Stimulated activated memory B cell treated with anti-CD40 and anti-IgM and Interleukin-4, amounts not matched to agents 10 μg/mL and 1 μg/mL and 100 μg/mL, for 72 hours (primary cell): ENCODE measurements around the gene MARF1.

Source experiments
- ATAC-seq: fragments of 150-1000 bp; cut with Tn5 transposase; 2 replicates; pipeline ENCODE4 v1.10.0; 2021
- H3K27ac Mint-ChIP-seq: one replicate; pipeline ENCODE4 v1.8.0; 2022; ENCODE audit warnings: mild to moderate bottlenecking, mixed read lengths
- H3K27me3 Mint-ChIP-seq: one replicate; pipeline ENCODE4 v1.8.0; 2022; ENCODE audit warnings: mixed read lengths
- H3K36me3 Mint-ChIP-seq: one replicate; pipeline ENCODE4 v1.8.0; 2022; ENCODE audit warnings: mixed read lengths
- H3K4me1 Mint-ChIP-seq: one replicate; pipeline ENCODE4 v1.8.0; 2022; ENCODE audit warnings: mixed read lengths
- H3K4me3 Mint-ChIP-seq: one replicate; pipeline ENCODE4 v1.8.0; 2022; ENCODE audit warnings: mild to moderate bottlenecking, moderate library complexity, mixed read lengths
- H3K9me3 Mint-ChIP-seq: one replicate; pipeline ENCODE4 v1.8.0; 2022; ENCODE audit warnings: mixed read lengths

Gene MARF1

DNA sequence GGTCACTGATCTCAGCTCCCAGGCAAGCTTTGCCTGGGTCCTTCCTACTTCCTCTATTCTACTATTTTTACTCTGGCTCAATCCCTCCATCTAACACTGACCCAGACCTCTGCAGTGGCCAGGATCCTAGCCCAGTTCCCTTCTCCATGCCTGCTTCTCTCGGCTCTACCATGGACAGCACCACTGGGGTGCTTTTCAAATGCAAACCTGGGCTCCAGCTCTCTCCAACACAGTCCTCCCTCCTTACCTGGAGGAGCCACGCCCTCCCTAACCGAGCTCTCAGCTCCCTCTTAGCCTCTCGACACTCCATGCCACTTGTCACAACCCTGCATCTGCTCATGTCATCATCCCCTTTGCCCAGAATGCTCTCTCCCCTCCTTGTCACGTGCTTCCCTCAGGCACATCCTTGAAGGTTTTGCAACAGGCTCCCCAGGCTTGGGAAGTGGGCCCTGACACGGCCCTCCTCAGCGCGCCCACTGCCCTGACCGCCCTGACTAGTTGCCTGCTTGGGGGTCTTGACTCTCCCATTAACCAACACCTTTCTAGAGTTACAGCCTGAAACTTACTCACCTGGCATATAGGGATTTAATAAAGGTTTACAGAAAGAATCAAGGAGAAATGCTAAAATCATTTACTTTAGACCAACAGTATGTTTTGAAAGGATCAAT lies 41.6 kb downstream of the MARF1 start:
- H3K27ac Mint-ChIP-seq, result peak overlapping the region; percentile 28
- no peaks in the 10 kb centered on the region for H3K27me3 Mint-ChIP-seq
- no peak for ATAC-seq
- no peak overlapping the region for H3K4me3 Mint-ChIP-seq
- no peaks in the 10 kb centered on the region for H3K9me3 Mint-ChIP-seq
- peaks cover 68% of the 10 kb centered on the region for H3K36me3 Mint-ChIP-seq
- H3K4me1 Mint-ChIP-seq, result peaks cover 11% of the 10 kb centered on the region

DNA sequence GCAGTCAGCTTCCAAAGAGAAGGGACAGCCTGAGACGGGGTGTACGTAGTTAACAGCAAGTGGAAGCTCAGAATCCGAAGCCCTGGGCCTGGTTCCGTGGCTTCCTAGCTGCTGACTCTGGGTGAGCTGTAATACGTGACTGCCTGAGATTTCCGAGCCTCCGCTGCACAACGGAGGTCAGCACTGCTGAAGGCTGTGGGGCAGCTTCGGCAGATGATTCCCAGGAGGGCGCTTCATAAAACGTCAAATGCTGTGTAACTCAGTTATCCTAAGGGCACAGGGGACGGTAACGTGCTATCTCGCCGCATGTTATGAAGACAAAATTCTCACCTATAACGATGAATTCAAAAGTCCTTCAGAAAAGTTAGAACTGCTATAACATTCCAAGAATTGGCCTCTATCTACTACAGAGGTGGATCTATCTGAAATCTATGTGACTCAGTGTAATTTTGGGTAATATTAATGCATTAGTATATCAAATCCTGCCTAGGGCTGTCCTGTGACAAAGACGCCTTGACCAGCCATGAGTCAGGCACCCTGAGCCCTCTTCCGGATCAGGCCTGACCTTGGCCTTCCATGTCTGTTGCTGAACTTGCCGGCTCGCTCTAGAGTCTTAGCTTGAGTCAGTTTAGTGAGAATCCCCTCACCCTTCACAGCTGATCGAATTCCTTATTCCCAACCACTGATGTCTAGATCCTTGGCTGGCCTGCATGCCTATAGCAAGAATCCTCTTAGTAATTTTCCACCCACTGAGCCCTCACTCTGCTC lies 43.5 kb downstream of the MARF1 start:
- no peak for ATAC-seq
- peaks cover 20% of the 10 kb centered on the region for H3K4me1 Mint-ChIP-seq
- H3K36me3 Mint-ChIP-seq, result peaks cover 77% of the 10 kb centered on the region
- no peaks in the 10 kb centered on the region for H3K27me3 Mint-ChIP-seq
- H3K4me3 Mint-ChIP-seq, result no peak overlapping the region
- peak overlapping the region; percentile 24 for H3K27ac Mint-ChIP-seq
- no peaks in the 10 kb centered on the region for H3K9me3 Mint-ChIP-seq

DNA sequence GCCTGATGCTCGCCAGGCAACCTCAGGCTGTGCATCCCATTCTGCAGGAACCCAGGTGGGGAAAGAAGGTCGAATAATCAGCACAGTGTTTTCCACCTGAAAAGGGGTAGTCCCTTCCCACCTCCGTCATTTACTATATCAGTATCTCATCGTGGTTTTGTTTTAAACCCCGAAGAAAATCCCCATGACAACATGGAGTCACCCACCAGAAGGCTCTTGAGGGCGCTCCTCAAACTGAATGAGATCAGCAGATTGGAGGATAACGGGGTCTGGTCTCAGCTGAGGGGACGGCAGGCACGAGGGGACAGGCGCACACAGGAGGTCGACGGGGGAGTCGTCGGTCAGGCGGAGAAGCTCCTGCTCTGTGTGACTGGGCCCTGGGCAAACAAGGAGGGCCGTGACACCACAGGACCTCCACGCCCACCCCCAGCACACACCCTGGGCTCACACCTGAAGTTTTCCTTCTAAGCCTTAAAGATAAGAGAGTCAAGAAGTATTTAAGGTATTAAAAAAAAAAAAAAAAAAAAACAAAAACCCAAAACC lies 44.2 kb downstream of the MARF1 start:
- Mint-ChIP-seq H3K27me3 (no peaks in the 10 kb centered on the region), H3K4me1 (peaks cover 28% of the 10 kb centered on the region), H3K9me3 (no peaks in the 10 kb centered on the region), H3K27ac (peak overlapping the region; percentile 80), H3K4me3 (no peak overlapping the region), H3K36me3 (peaks cover 80% of the 10 kb centered on the region)
- ATAC-seq, result no peak

DNA sequence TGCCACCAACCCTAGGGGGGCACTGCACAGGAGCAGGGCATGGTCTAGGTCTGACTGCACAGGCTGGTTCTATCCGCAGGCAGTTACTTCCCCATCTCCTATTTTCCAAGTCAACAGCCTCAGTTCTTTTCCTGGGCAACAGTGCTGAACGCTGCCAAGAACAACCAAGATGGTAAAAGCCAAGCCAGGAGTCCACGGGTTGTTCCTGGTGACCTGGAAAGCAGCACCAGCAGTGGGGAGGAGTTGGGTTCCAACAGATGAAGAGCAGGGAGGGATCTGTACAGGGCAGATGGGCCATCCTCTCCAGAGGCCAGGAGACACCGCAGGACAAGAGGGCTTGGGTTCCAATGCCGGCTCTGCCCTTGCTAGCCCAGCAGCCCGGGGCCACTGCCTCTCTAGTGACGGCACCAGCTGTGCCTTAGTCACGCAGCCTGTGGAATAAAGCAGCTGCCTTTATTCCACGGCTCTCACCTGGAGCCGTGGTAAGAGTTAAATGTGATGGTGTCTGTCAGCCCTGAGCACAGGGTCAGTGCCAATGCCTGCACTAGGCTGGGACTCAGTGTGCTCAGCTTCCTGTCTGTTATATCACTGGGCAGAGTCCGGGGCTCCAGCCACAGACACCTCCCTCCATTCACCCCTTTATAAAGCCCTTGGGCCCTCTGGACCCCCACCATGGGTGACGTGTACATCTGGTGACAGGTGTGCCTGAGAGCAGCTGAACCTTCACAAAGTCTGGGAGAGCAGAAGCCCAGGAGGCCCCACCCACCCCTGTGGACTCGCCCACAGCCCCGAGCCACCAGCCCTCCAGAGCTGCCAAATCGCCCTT lies 44.9 kb downstream of the MARF1 start:
- no peak for ATAC-seq
- peaks cover 35% of the 10 kb centered on the region for H3K4me1 Mint-ChIP-seq
- H3K4me3 Mint-ChIP-seq, result no peak overlapping the region
- H3K36me3 Mint-ChIP-seq, result peaks cover 80% of the 10 kb centered on the region
- no peaks in the 10 kb centered on the region for H3K27me3 Mint-ChIP-seq
- H3K27ac Mint-ChIP-seq, result peak overlapping the region; percentile 80
- no peaks in the 10 kb centered on the region for H3K9me3 Mint-ChIP-seq

DNA sequence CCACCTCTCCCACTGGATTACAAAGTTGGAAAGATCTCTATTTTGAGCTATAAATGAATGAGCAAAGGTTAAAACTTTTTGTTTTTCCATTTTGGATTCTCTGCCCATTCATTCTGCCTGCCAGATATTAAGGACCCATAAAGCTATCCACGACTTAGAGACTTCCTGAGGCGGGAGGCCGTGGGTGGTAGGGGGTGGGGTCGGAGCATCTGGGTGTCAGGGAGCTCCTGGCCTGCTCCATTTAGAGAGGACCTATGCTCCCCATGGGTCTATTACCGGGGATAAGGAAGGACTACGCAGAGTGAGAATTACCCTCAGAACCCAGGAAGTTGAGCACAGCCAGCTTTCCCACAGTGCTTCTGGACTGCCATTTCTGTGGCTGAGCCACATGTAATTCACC lies 45.8 kb downstream of the MARF1 start:
- no peak overlapping the region for H3K27ac Mint-ChIP-seq
- no peak for ATAC-seq
- no peak overlapping the region for H3K4me3 Mint-ChIP-seq
- H3K4me1 Mint-ChIP-seq, result peaks cover 44% of the 10 kb centered on the region
- H3K36me3 Mint-ChIP-seq, result peaks cover 75% of the 10 kb centered on the region
- no peaks in the 10 kb centered on the region for H3K27me3 Mint-ChIP-seq
- H3K9me3 Mint-ChIP-seq, result no peaks in the 10 kb centered on the region

DNA sequence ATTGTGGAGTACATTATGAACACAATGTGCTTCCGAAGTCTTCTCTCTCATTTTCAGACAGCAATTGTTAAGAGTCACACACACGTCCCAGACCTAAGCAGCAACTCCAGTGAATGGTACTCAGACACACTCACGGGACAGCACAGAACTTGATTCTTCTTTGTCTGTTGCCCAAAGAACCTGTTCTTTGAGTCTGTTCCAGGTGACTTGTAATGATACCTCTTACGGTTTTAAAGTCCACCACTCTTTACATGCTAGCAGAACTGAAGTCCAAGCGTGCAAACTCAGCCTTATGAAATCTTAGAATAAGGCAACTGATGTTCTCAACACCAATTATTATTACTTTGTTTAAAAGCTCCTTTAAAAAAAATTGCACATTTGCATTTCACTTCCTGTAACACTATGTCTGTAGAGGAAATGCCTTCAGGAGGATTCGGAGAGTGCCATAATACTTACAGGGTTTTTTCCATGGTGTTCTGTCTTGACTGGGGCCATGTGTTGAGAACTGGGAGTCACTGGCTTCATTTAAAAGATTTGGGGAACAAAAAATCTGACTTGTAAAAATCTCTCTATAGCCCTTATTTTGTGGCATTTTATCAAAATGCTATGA lies 48.1 kb downstream of the MARF1 start:
- Mint-ChIP-seq H3K27ac (peak overlapping the region; percentile 96), H3K4me3 (no peak overlapping the region), H3K27me3 (no peaks in the 10 kb centered on the region), H3K36me3 (peaks cover 54% of the 10 kb centered on the region), H3K4me1 (peaks cover 67% of the 10 kb centered on the region), H3K9me3 (no peaks in the 10 kb centered on the region)
- ATAC-seq, result no peak

DNA sequence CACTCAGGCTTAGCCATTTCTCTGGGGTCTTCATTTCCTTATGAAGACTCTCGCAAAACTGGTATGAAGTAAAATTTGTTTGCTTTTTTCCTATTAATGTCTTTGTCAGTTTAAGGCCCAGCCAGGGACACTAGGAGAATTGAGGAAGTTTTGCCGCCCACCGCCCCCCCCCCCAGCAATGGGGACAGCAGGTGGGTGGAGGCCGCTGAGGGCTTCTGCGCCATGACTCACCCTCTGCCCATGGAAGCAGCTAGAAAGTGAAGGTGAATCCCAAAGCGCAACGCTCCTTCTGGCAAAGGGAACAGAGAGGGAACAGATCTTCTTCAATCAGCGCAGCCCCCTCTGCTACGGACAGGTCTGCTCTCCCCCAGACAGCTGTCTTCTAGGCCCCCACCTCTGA lies 49.7 kb downstream of the MARF1 start:
- peak overlapping the region; percentile 96 for H3K27ac Mint-ChIP-seq
- H3K27me3 Mint-ChIP-seq, result no peaks in the 10 kb centered on the region
- no peaks in the 10 kb centered on the region for H3K9me3 Mint-ChIP-seq
- peaks cover 57% of the 10 kb centered on the region for H3K36me3 Mint-ChIP-seq
- no peak for ATAC-seq
- H3K4me1 Mint-ChIP-seq, result peaks cover 68% of the 10 kb centered on the region
- no peak overlapping the region for H3K4me3 Mint-ChIP-seq

DNA sequence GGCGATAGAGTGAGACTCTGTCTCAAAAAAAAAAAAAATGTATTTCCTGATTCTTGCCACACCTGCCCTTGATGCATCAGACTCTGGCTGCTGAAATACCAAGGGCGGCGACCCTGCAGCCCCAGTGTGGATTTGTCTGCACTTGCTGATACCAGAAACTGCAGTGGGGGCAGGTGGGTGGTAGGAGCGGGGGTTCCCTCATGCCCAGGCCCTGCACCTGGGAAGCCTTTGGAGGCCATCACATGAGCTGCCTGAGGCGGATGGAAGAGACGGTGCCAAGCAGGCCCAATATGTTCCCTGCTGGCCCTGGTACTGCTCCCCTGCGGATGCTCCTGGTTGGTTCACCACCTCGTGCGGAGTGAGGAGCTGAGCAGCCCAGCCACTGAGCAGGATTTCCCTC lies 50.6 kb downstream of the MARF1 start:
- H3K27me3 Mint-ChIP-seq, result no peaks in the 10 kb centered on the region
- H3K9me3 Mint-ChIP-seq, result no peaks in the 10 kb centered on the region
- peaks cover 58% of the 10 kb centered on the region for H3K36me3 Mint-ChIP-seq
- H3K27ac Mint-ChIP-seq, result peak overlapping the region; percentile 96
- peak overlapping the region; percentile 6 for H3K4me3 Mint-ChIP-seq
- H3K4me1 Mint-ChIP-seq, result peaks cover 68% of the 10 kb centered on the region
- ATAC-seq, result peak; percentile 27

DNA sequence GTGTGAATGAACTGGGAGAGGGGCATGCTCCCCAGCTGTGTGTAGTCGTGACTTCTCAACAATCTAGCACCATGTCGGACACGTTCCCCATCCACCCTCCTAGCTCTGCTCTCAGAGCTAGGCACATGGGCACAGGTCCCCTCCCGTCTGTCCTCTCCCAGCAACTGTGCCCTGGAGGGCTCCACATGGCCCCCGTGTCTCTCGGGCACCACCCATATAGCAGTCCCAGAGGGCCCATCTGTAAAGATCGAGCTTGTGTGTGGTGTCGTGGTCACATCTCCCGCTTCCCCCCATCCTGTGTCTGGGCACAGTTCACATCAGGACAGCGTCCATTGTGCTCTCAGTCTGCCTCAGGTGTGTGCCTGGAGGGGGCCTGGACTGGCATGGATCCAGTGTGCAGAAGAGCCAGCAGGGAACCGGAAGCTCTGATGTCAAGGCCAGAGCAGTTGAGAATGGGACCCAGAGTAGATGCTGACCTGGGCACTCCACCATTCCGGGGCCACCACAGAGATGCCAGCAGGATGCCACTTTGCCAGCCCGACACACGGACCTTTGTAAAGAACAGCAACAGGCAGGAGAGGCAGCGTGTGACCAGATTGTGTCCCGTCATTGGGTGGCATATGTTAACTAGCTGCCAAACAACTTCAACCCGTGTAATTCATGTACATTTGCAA lies 55.7 kb downstream of the MARF1 start:
- H3K27me3 Mint-ChIP-seq, result no peaks in the 10 kb centered on the region
- H3K9me3 Mint-ChIP-seq, result peaks cover 4% of the 10 kb centered on the region
- H3K4me3 Mint-ChIP-seq, result no peak overlapping the region
- H3K36me3 Mint-ChIP-seq, result peaks cover 62% of the 10 kb centered on the region
- ATAC-seq, result no peak
- H3K27ac Mint-ChIP-seq, result no peak overlapping the region
- peaks cover 32% of the 10 kb centered on the region for H3K4me1 Mint-ChIP-seq

DNA sequence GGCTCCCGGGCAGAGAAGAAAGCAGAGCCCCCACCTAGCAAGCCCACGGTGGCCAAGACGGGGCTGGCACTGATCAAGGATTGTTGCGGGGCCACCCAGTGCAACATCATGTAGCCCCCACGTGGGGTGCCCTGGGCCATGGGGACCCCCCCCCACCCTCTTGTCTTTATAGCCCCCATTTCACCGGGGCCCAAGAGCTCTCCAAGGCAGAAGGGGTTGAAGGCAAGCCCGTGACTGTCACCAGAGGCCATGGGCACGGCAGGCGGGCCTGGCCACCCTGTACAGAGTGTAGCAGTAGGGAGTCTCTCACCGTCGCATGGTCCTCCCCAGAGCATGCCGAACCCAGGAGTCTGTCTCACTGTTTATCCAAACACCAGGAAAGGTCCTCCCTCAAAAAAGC lies 56.2 kb downstream of the MARF1 start:
- ATAC-seq, result no peak
- Mint-ChIP-seq H3K4me3 (no peak overlapping the region), H3K27me3 (no peaks in the 10 kb centered on the region), H3K4me1 (peaks cover 28% of the 10 kb centered on the region), H3K27ac (no peak overlapping the region), H3K36me3 (peaks cover 68% of the 10 kb centered on the region), H3K9me3 (peaks cover 4% of the 10 kb centered on the region)

DNA sequence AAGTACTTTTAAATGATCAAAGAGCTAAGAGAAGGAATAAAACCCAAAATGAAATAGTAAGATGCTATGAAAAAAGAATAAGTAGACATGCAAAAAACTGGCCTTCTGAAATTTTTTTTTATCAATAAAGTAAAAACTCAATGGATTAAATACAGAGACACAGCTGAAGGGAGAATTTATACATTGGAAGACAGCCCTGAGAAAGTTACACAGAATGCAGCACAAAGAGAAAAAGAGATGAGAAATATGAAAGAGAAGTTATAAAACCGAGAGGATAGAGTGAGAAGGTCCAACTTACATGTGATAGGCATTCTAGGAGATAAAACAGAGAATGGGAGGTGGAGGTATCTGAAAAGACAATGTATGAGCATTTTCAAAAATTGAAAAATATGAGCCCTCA lies 57.0 kb downstream of the MARF1 start:
- Mint-ChIP-seq H3K9me3 (peaks cover 4% of the 10 kb centered on the region), H3K36me3 (peaks cover 72% of the 10 kb centered on the region), H3K27ac (no peak overlapping the region), H3K4me3 (no peak overlapping the region), H3K4me1 (peaks cover 24% of the 10 kb centered on the region), H3K27me3 (no peaks in the 10 kb centered on the region)
- no peak for ATAC-seq

DNA sequence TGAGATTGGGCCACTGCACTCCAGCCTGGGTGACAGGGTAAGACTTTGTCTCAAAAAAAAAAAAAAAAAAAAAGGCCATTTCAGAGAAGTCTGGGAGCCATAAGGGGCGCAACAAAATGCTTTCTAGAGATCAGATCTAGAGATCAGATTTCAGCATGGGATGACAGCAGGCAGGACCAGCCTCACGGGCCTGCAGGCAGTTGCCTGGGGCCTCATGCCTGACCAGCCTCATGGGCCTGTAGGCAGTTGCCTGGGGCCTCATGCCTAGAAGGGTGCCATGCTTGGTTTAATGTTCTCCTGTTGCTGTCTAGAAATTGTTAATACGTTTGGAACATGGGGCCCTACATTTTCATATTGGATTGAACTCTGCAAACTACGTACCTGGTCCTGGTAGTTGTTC lies 59.4 kb downstream of the MARF1 start:
- Mint-ChIP-seq H3K4me1 (peaks cover 6% of the 10 kb centered on the region), H3K27ac (no peak overlapping the region), H3K4me3 (no peak overlapping the region), H3K36me3 (peaks cover 62% of the 10 kb centered on the region), H3K9me3 (peaks cover 4% of the 10 kb centered on the region), H3K27me3 (no peaks in the 10 kb centered on the region)
- ATAC-seq, result no peak

DNA sequence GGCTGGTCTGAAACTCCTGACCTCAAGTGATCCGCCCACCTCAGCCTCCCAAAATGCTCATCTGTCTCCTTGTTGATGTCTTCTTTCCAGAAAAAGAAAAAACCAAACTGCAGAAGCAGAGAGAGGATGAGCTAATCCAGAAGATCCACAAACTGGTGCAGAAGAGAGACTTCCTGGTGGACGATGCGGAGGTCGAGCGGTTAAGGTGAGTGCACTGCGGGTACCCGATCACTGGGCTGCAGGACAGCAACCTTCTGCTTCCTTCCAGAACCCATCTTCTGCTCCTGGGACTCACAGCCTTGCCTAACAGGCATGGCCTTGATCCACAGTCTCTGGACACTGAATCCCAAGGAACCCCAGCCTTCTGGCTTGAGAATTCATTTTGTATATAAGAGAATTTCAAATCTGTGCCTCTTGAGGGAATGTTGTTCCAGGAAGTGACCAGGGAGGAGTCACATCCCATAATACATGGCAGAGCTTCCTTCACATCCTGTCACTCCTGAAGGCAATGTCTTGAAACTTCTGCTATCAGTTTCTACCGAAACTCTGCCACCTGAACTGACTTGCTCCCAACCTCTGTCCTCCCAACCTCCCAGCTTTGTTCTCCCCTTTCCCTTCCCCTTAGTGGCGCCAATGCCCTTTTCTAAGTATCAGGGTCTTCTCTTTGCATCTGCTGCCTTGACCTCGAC lies 61.7 kb downstream of the MARF1 start:
- ATAC-seq, result no peak
- H3K4me3 Mint-ChIP-seq, result no peak overlapping the region
- H3K27ac Mint-ChIP-seq, result peak overlapping the region; percentile 49

DNA sequence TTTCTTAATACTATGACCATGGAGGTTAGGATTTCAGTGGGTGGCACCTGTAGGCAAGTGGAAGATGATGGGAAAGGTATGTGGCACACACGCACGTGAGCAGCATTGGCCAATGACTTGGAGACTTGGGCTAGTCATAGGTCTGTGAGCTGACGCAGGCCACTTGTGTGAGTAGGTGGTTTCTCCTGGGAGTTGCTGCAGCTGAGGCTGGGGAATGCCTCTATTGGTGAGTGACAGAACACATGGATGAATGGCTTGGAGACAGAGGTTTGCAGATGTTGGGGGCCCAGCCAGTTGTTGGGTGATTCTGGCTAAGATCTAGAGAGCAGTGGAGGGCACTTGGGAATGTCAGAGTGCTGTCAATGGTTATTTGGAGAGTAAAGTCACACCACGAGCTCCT lies 64.1 kb downstream of the MARF1 start:
- Mint-ChIP-seq H3K4me1 (peaks cover 6% of the 10 kb centered on the region), H3K27me3 (no peaks in the 10 kb centered on the region), H3K9me3 (peaks cover 8% of the 10 kb centered on the region), H3K4me3 (no peak overlapping the region), H3K36me3 (peaks cover 43% of the 10 kb centered on the region), H3K27ac (no peak overlapping the region)
- no peak for ATAC-seq

More for the DNA sequence above, 61.7 kb downstream of the MARF1 start:
- Mint-ChIP-seq H3K9me3 (peaks cover 11% of the 10 kb centered on the region), H3K36me3 (peaks cover 58% of the 10 kb centered on the region), H3K4me1 (peaks cover 6% of the 10 kb centered on the region), H3K27me3 (no peaks in the 10 kb centered on the region)
